DND-41 (cell line): Measurements from ENCODE around the gene CCNA1.

Source experiments
- ATAC-seq: fragments of 200-7000 bp; cut with Tn5 transposase; 3 replicates; pipeline ENCODE4 v1.9.1; 2021; ENCODE audit warnings: low read depth; ENCODE audit not compliant: insufficient read depth
- DNase-seq: peaks from one replicate; pipeline ENCODE4 v3.0.0-alpha.2; 2020
- H2AFZ ChIP-seq: 2 replicates; pipeline ENCODE4 v1.6.0; 2012; ENCODE audit warnings: low read depth, low read length
- H3K27ac ChIP-seq: 2 replicates; pipeline ENCODE4 v1.5.1; 2012; ENCODE audit warnings: low read length, inconsistent platforms
- H3K27me3 ChIP-seq: fragments of 200-600 bp; sonication (generic); 2 replicates; pipeline ENCODE4 v1.6.0; 2012; ENCODE audit warnings: low read length, mild to moderate bottlenecking, inconsistent platforms; ENCODE audit not compliant: insufficient read depth, poor library complexity
- H3K36me3 ChIP-seq: 2 replicates; pipeline ENCODE4 v1.5.1; 2012; ENCODE audit warnings: low read length, inconsistent platforms; ENCODE audit not compliant: insufficient read depth
- H3K4me1 ChIP-seq: 2 replicates; pipeline ENCODE4 v1.5.1; 2012; ENCODE audit warnings: mild to moderate bottlenecking, low read length; ENCODE audit not compliant: insufficient read depth
- H3K4me2 ChIP-seq: 2 replicates; pipeline ENCODE4 v1.6.0; 2012; ENCODE audit warnings: mild to moderate bottlenecking, moderate library complexity, low read length, inconsistent platforms; ENCODE audit not compliant: insufficient read depth
- H3K4me3 ChIP-seq, 2 experiments: fragments of 200-600 bp in 1 of 2; shearing (Covaris generic) in 1 of 2; 2 replicates each; pipeline ENCODE4 v1.5.1; 2012 to 2016; ENCODE audit warnings: inconsistent platforms in 2 of 2, low read length in 2 of 2, mild to moderate bottlenecking in 2 of 2, low read depth in 1 of 2, moderate library complexity in 1 of 2
- H3K79me2 ChIP-seq: 2 replicates; pipeline ENCODE4 v1.6.0; 2012; ENCODE audit warnings: low read length, inconsistent platforms; ENCODE audit not compliant: insufficient read depth
- H3K9ac ChIP-seq: 2 replicates; pipeline ENCODE4 v1.6.0; 2012; ENCODE audit warnings: low read depth, mild to moderate bottlenecking, inconsistent platforms, low read length, moderate library complexity
- H3K9me3 ChIP-seq: 2 replicates; pipeline ENCODE4 v1.5.1; 2012; ENCODE audit warnings: low read length, moderate library complexity, mild to moderate bottlenecking, inconsistent platforms; ENCODE audit not compliant: insufficient read depth, severe bottlenecking
- H4K20me1 ChIP-seq: 2 replicates; pipeline ENCODE4 v1.6.0; 2012; ENCODE audit warnings: low read length; ENCODE audit not compliant: insufficient read depth
- EZH2 ChIP-seq: IDR thresholded peaks from 3 replicates; pipeline ENCODE4 v1.6.1; 2012; ENCODE audit warnings: borderline replicate concordance, low read depth, mild to moderate bottlenecking, moderate library complexity, low read length, inconsistent platforms; ENCODE audit not compliant: severe bottlenecking
- TF ChIP-seq, protein P1 (sequence below): IDR thresholded peaks from 2 replicates; pipeline ENCODE4 v1.5.1; 2012; ENCODE audit warnings: borderline replicate concordance, low read length, moderate library complexity, mild to moderate bottlenecking; ENCODE audit not compliant: poor library complexity, severe bottlenecking; ENCODE audit errors: extremely low read depth

Gene CCNA1

GRCh38 chr13:36445891-36446351 lies 13.6 kb downstream of the CCNA1 start:
- no peaks in the 10 kb centered on the region for H3K27me3 ChIP-seq
- DNase-seq (no peak), ATAC-seq (no peak)
- H3K79me2 ChIP-seq, result no peaks in the 10 kb centered on the region
- H3K9me3 ChIP-seq, result no peaks in the 10 kb centered on the region
- no peak overlapping the region for H3K27ac ChIP-seq
- no peak overlapping the region for H3K4me2 ChIP-seq
- no peaks in the 10 kb centered on the region for H4K20me1 ChIP-seq
- H2AFZ ChIP-seq, result no peak overlapping the region
- TF ChIP-seq, protein P1, sequence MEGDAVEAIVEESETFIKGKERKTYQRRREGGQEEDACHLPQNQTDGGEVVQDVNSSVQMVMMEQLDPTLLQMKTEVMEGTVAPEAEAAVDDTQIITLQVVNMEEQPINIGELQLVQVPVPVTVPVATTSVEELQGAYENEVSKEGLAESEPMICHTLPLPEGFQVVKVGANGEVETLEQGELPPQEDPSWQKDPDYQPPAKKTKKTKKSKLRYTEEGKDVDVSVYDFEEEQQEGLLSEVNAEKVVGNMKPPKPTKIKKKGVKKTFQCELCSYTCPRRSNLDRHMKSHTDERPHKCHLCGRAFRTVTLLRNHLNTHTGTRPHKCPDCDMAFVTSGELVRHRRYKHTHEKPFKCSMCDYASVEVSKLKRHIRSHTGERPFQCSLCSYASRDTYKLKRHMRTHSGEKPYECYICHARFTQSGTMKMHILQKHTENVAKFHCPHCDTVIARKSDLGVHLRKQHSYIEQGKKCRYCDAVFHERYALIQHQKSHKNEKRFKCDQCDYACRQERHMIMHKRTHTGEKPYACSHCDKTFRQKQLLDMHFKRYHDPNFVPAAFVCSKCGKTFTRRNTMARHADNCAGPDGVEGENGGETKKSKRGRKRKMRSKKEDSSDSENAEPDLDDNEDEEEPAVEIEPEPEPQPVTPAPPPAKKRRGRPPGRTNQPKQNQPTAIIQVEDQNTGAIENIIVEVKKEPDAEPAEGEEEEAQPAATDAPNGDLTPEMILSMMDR, result no peak
- TF ChIP-seq EZH2, result no peak
- no peaks in the 10 kb centered on the region for H3K36me3 ChIP-seq
- no peak overlapping the region for H3K4me3 ChIP-seq
- peaks cover 11% of the 10 kb centered on the region for H3K4me1 ChIP-seq
- H3K9ac ChIP-seq, result no peak overlapping the region

GRCh38 chr13:36447501-36447900 lies 15.2 kb downstream of the CCNA1 start:
- ATAC-seq (no peak), DNase-seq (no peak)
- no peak overlapping the region for H3K9ac ChIP-seq
- H3K4me2 ChIP-seq, result no peak overlapping the region
- no peaks in the 10 kb centered on the region for H3K79me2 ChIP-seq
- no peak overlapping the region for H3K27ac ChIP-seq
- H2AFZ ChIP-seq, result no peak overlapping the region
- H3K4me1 ChIP-seq, result peaks cover 27% of the 10 kb centered on the region
- no peaks in the 10 kb centered on the region for H3K36me3 ChIP-seq
- H3K27me3 ChIP-seq, result no peaks in the 10 kb centered on the region
- H3K9me3 ChIP-seq, result no peaks in the 10 kb centered on the region
- no peaks in the 10 kb centered on the region for H4K20me1 ChIP-seq
- TF ChIP-seq EZH2, result no peak
- TF ChIP-seq, protein P1, result no peak
- H3K4me3 ChIP-seq, result no peak overlapping the region

DNA sequence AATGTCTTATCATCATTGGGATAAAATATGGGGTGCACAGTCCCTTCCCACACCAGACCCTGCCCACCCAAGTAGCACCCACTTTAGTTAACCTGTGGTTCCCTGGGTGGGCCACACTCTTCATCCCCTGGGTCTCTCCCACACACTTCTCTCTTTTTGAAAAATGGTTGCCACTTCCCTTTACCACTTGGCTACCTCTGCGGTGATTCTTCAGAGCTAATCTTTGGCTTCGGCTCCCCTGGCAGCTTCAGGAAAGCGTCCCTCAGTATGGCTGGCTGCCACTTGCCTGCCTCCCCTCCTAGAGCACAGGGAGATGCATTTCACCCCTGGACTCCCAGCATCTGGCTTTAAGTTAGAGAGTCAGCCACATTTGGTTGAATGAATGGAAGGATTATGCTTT lies 18.2 kb downstream of the CCNA1 start:
- peaks cover 29% of the 10 kb centered on the region for H3K4me1 ChIP-seq
- no peak overlapping the region for H3K27ac ChIP-seq
- no peaks in the 10 kb centered on the region for H3K36me3 ChIP-seq
- no peaks in the 10 kb centered on the region for H3K9me3 ChIP-seq
- TF ChIP-seq EZH2, result no peak
- TF ChIP-seq, protein P1, result no peak
- H2AFZ ChIP-seq, result no peak overlapping the region
- no peaks in the 10 kb centered on the region for H4K20me1 ChIP-seq
- H3K27me3 ChIP-seq, result no peaks in the 10 kb centered on the region
- H3K4me2 ChIP-seq, result no peak overlapping the region
- no peaks in the 10 kb centered on the region for H3K79me2 ChIP-seq
- DNase-seq, result no peak
- ATAC-seq, result no peak
- H3K4me3 ChIP-seq, result no peak overlapping the region
- H3K9ac ChIP-seq, result no peak overlapping the region

DNA sequence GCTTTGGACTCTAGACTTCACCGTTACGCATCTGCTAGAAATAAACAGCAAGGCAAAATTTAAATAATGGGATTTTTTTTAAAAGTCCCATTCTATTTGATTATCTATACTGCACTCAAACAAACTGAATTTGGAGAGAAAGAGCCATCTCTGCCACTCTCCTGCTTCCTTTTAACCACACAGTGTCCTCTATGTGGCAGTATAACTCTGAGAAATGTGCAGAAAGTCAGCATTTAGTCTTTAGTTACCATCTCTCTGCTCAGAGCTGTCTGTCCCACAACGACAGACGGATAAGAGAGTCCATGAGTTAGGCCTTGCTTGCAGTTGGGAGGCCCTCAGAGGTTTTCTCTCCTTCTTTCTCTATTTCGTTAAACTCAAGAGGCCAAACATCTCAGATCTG lies 21.2 kb downstream of the CCNA1 start:
- ATAC-seq (peak; percentile 41; the same call in 1 of the 3 replicates), DNase-seq (no peak)
- H3K4me2 ChIP-seq, result no peak overlapping the region
- H3K4me1 ChIP-seq, result peaks cover 25% of the 10 kb centered on the region
- H3K4me3 ChIP-seq, result no peak overlapping the region
- no peaks in the 10 kb centered on the region for H3K36me3 ChIP-seq
- no peak overlapping the region for H3K9ac ChIP-seq
- no peaks in the 10 kb centered on the region for H3K9me3 ChIP-seq
- no peak overlapping the region for H2AFZ ChIP-seq
- H3K27me3 ChIP-seq, result no peaks in the 10 kb centered on the region
- H3K79me2 ChIP-seq, result no peaks in the 10 kb centered on the region
- TF ChIP-seq, protein P1, result peak; percentile 59
- TF ChIP-seq EZH2, result no peak
- H3K27ac ChIP-seq, result no peak overlapping the region
- no peaks in the 10 kb centered on the region for H4K20me1 ChIP-seq
